Measurements from ENCODE around the gene RGS8.

The RGS8 gene

DNA sequence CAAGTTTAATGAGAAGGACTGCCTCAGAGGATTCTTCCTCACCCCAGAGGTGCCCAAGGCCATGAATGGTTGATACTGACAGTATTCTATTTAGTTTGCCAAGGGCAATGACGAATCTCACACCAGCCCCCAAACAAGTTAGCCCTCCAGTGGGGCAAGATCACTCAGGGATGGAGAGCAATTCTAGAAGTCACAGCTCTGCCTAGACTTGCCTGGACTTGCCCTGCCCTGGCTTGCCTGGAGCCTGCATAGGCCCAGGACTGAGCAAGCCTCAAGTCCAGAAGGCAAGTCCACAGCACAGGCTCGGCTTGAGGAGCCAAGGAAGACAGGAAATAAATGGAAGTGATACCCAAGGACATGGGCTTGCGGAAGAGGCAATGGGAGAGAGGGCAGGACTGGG lies 40.7 kb downstream of the RGS8 start:
- Mint-ChIP-seq H3K4me3 (no peak overlapping the region), H3K4me1 (peaks cover 6% of the 10 kb centered on the region), H3K9me3 (no peaks in the 10 kb centered on the region), H3K27ac (no peak overlapping the region), H3K36me3 (no peaks in the 10 kb centered on the region)
- ATAC-seq, result no peak
- no peak for DNase-seq (ENCODE audit: low spot score in 2 of 2)

DNA sequence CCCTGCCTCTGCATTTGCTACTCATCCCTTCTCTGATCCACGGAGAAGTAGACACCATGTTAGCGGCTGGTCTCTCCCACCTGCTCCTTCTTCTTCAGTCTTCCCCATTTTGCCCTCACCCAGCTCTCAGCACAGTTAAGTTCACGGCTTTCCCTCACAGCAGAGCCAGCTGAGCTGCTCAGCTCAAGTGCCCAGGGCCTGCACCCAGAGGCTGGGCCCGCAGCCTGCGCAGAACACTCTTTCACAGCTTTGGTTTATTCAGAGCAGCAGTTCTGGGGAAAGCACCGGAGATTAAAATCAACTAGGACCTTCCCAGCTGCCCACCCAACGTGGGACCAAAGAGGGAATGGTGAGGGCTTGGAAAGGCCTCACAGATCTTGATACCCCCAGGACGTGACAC lies 41.9 kb downstream of the RGS8 start:
- Mint-ChIP-seq H3K9me3 (no peaks in the 10 kb centered on the region), H3K4me1 (peaks cover 6% of the 10 kb centered on the region), H3K36me3 (no peaks in the 10 kb centered on the region), H3K4me3 (no peak overlapping the region), H3K27ac (no peak overlapping the region)
- DNase-seq (ENCODE audit: low spot score in 2 of 2), result no peak
- ATAC-seq, result no peak

DNA sequence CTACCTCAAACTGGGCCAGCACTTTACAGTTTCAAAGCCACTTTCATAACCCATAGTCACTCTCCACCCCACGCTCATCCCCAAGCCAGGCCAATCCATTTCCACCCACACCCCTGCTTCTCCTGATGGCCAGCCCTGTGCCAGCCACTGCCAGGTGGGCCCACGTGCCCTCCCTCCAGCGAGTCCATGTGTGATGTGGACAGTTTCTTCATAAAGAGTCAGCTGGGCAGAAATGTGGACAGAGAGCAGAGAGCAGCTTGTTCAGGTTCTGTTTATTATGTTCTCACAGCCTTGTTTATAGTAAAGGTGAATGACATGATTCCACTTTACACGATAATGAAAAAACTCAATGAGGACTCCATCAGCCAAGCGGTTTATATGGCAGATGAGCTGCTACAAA lies 42.8 kb downstream of the RGS8 start:
- peak overlapping the region; percentile 26 for H3K27ac Mint-ChIP-seq
- no peaks in the 10 kb centered on the region for H3K9me3 Mint-ChIP-seq
- peaks cover 6% of the 10 kb centered on the region for H3K4me1 Mint-ChIP-seq
- DNase-seq (ENCODE audit: low spot score in 2 of 2), result no peak
- no peak overlapping the region for H3K4me3 Mint-ChIP-seq
- no peak for ATAC-seq
- no peaks in the 10 kb centered on the region for H3K36me3 Mint-ChIP-seq

DNA sequence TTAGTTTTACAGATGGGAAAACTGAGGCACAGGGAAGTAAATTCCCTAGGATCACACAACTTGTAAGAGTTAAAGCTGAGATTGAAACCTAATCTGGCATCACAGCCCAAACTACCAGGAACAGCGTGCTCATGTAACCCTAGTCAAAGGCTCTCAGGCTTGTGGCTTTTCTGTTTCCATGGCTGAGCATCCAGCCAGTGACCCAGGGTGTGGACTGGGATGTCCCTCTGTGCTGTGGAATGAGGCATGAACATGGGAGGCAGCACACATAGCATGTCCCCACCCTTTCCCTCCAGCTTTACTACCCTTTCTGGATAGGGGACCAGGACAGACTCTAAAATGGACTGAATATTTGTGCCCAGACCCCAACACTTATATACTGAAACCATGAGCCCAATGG lies 45.1 kb downstream of the RGS8 start:
- no peak for ATAC-seq
- no peak overlapping the region for H3K4me3 Mint-ChIP-seq
- no peak overlapping the region for H3K27ac Mint-ChIP-seq
- no peaks in the 10 kb centered on the region for H3K9me3 Mint-ChIP-seq
- DNase-seq (ENCODE audit: low spot score in 2 of 2), result no peak
- peaks cover 6% of the 10 kb centered on the region for H3K4me1 Mint-ChIP-seq
- H3K36me3 Mint-ChIP-seq, result no peaks in the 10 kb centered on the region

DNA sequence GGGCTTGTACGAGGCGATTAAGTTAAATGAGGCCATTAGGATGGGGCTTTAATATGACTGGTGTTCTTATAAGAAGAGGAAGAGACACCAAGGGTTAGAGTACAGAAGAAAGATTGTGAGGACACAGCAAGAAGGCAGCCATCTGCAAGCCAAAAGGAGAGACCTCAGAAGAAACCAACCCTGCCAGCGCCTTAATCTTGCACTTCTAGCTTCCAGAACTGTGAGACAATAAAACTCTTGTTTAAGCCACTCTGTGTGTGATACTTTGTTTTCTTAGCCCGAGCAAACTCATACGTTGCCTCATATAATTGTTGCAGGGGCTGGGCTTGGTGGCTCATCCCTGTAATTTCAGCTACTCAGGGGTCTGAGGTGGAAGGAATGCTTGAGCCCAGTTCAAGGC lies 46.6 kb downstream of the RGS8 start:
- Mint-ChIP-seq H3K36me3 (no peaks in the 10 kb centered on the region), H3K4me1 (peaks cover 6% of the 10 kb centered on the region), H3K27ac (no peak overlapping the region), H3K4me3 (no peak overlapping the region), H3K9me3 (no peaks in the 10 kb centered on the region)
- ATAC-seq (no peak), DNase-seq (ENCODE audit: low spot score in 2 of 2) (no peak)

DNA sequence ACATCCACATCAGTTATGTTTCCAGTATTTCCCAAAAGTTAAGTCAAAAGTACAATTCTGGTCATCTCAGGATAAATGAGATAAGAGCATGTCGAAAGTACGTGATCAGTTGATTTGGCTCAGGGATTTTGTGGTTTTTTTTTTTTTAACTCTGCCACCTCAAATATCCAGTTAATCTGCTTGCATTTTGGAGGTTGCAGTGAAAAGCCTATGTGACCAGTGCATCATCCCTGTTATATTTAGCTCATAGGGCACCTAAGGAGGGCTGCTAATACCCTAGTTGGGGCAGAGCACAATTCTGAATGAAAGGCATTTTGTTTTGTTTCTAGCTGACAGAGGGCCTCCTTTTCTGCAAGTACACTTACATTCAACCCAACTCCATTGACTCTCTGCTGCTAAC lies 48.5 kb downstream of the RGS8 start:
- DNase-seq (ENCODE audit: low spot score in 2 of 2) (no peak), ATAC-seq (no peak)
- Mint-ChIP-seq H3K36me3 (no peaks in the 10 kb centered on the region), H3K4me3 (no peak overlapping the region), H3K27ac (no peak overlapping the region), H3K9me3 (no peaks in the 10 kb centered on the region), H3K4me1 (peaks cover 14% of the 10 kb centered on the region)
